ENCODE results near the gene LPCAT2.

- TF ChIP-seq CTCF (IDR thresholded peaks at IDR 0.05; ENCODE audit: poor library complexity, severe bottlenecking) (no peak), EZH2 (IDR thresholded peaks at IDR 0.05; ENCODE audit: borderline replicate concordance, insufficient read depth, low read length, poor library complexity, severe bottlenecking) (no peak), EP300 (conservative IDR thresholded peaks at IDR 0.05; ENCODE audit: poor library complexity, severe bottlenecking) (no peak), MXI1 (conservative IDR thresholded peaks at IDR 0.05; ENCODE audit: poor library complexity, severe bottlenecking) (no peak), TAF1 (IDR thresholded peaks at IDR 0.05; ENCODE audit: low read depth) (no peak), POLR2AphosphoS5 (IDR thresholded peaks at IDR 0.05) (no peak), RAD21 (conservative IDR thresholded peaks at IDR 0.05) (no peak)
These were observed 20.1 kb downstream of the LPCAT2 start for GRCh38 chr16:55529018-55529417.

Data from neural cell (in vitro differentiated cells).